OCI-LY3 (cell line): ENCODE data around the gene PRRG2.

Experiments
- CTCF ChIP-seq: fragments of 200-600, 300-600 bp; sonication (generic); IDR thresholded peaks from 2 replicates; pipeline ENCODE4 v1.5.1; 2014; ENCODE audit warnings: antibody characterized with exemption, low read length, low read depth
- EZH2phosphoT487 ChIP-seq: fragments of 200-600 bp; shearing (Covaris generic); IDR thresholded peaks from 2 replicates; pipeline ENCODE4 v1.6.1; 2018; ENCODE audit warnings: antibody characterized with exemption, mixed run types, low read depth

- TF ChIP-seq CTCF (no peak), EZH2phosphoT487 (no peak)
Observed at GRCh38 chr19:49626226-49626625, 45.1 kb downstream of the PRRG2 start.
